Fibroblast of peridontal ligament (primary cell): ENCODE data around the gene C10orf95.
A peak's percentile ranks its signal among the peaks of the same experiment; 100 is the strongest.
"Not testable (repeated sequence)": the region's sequence is repeated elsewhere in the genome, so short reads cannot be mapped to it uniquely, and the experiment has no call there.

Experiments
- DNase-seq: peaks from one replicate; pipeline ENCODE4 v3.0.0-alpha.2; 2010; ENCODE audit errors: extremely low read depth

The C10orf95 gene

GRCh38 chr10:102451105-102451969, at the start of gene C10orf95:
Gene C10orf95, minus strand, starts transcription at chr10:102451543. Its CDS starts 450 bp downstream, at chr10:102451093.
- DNase-seq, result no peak

GRCh38 chr10:102500686-102501085, 49.3 kb upstream of the C10orf95 start:
- DNase-seq, result not testable (repeated sequence)

GRCh38 chr10:102499356-102499755, 48.0 kb upstream of the C10orf95 start:
- DNase-seq, result no peak

GRCh38 chr10:102497545-102497944, 46.2 kb upstream of the C10orf95 start:
- no peak for DNase-seq

- no peak for DNase-seq
Observed at GRCh38 chr10:102493771-102494170, 42.4 kb upstream of the C10orf95 start.

GRCh38 chr10:102492983-102493382, 41.6 kb upstream of the C10orf95 start:
- peak; percentile 23 for DNase-seq

- no peak for DNase-seq
Observed at GRCh38 chr10:102492344-102492939, 41.1 kb upstream of the C10orf95 start.

GRCh38 chr10:102491136-102491535, 39.8 kb upstream of the C10orf95 start:
- no peak for DNase-seq

- DNase-seq, result no peak
Observed at GRCh38 chr10:102485093-102485784, 33.9 kb upstream of the C10orf95 start.

GRCh38 chr10:102484021-102484420, 32.7 kb upstream of the C10orf95 start:
- DNase-seq, result no peak

- DNase-seq, result no peak
Observed at GRCh38 chr10:102480396-102480795, 29.1 kb upstream of the C10orf95 start.

GRCh38 chr10:102479651-102480050, 28.3 kb upstream of the C10orf95 start:
- no peak for DNase-seq

GRCh38 chr10:102476466-102477141, 25.3 kb upstream of the C10orf95 start:
- no peak for DNase-seq

- no peak for DNase-seq
Observed at GRCh38 chr10:102475451-102476040, 24.2 kb upstream of the C10orf95 start.

GRCh38 chr10:102473445-102474331, 22.3 kb upstream of the C10orf95 start:
- DNase-seq, result no peak

GRCh38 chr10:102470579-102471546, 19.5 kb upstream of the C10orf95 start:
- no peak for DNase-seq

- peak; percentile 75 for DNase-seq
Observed at GRCh38 chr10:102468683-102469082, 17.3 kb upstream of the C10orf95 start.

- no peak for DNase-seq
Observed at GRCh38 chr10:102467971-102468438, 16.7 kb upstream of the C10orf95 start.

GRCh38 chr10:102467318-102467717, 16.0 kb upstream of the C10orf95 start:
- no peak for DNase-seq
